HG02763 (cell line): ENCODE data around the gene PCDHGC4.

Experiments
- ATAC-seq: cut with Tn5 transposase; IDR thresholded peaks from one replicate; pipeline ENCODE4 v1.9.1; 2021; ENCODE audit warnings: mild to moderate bottlenecking, moderate library complexity; ENCODE audit not compliant: unreplicated experiment

PCDHGC4 gene

GRCh38 chr5:141511771-141512325 lies 27.0 kb downstream of the PCDHGC4 start:
- no peak for ATAC-seq

- no peak for ATAC-seq
Observed at GRCh38 chr5:141512390-141512910, 27.6 kb downstream of the PCDHGC4 start.

- no peak for ATAC-seq
Observed at GRCh38 chr5:141512911-141513626, 28.2 kb downstream of the PCDHGC4 start.

DNA sequence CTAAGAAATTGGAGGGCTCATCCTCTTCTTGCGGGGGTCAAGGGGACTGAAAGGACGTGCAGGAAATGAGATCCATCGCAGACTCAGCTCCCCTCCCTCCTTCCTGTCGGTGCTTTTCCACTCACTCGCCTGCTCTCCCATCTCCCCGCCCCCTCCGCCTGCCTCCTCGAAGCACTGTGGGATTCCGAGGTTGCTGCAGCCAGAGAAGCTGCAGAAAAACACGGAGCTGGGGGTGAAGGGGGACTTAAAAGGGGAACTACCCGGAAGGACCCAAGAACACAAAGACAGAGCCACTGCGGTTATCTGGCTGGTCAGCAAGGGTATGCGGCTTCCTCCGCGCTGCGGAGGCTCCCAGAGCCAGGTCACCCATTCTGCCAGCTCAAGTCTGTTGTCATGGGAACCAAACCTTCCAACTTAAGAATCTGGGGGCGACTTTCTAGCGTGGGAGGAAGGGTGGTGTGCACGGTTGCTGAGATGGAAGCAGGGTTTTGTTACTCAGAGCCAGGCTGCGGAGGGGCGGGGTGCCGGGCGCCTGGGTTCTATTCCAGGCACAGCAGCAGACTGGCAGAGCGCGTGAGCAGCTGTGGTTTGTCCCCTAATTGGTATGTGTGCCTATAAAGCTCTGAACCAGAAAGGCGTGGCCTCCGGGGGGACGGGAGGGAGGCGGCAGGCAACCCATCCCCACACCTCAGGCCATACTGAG lies 28.9 kb downstream of the PCDHGC4 start:
- ATAC-seq: no peak

DNA sequence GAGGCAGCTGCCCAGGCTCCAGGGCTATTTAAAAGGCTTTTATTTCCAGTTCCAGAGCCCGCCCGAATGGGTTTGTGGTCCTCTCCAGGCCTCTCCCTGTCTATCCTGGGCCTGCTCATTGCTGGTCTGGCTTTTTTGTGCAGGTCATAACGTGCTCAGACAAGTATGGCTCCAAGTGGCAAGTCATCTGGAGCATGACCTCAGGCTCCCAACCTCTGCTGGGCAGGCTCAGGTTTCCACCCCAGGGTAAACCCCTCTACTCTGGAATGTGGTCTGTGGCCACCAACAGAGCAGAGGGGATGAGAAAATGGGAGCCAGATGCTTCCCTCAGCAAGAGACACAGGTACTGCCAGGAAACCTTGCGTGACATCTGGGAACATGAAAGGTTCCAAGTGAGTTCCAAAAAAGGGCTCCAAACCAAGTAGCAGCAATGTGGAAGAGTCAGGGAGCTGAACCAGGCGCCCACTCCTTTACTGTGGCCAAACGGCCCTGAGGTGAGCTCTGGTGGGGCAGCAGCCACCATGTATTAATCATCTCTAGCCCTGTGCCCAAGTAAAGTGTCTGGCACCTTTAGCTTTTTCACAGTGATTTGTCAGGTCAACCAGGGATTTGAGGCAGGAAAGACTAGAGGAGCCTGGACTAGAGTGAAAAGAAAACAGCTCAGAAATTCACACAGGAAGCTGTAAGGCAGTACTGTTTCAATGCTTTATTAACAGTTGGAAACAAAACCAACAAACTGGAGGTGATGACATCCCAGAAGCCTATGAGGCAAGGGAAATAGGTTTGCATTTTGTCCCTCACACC lies 29.7 kb downstream of the PCDHGC4 start:
- ATAC-seq: no peak

GRCh38 chr5:141515141-141515540 lies 30.3 kb downstream of the PCDHGC4 start:
- no peak for ATAC-seq

GRCh38 chr5:141515946-141516671 lies 31.3 kb downstream of the PCDHGC4 start:
- no peak for ATAC-seq

- no peak for ATAC-seq
Observed at GRCh38 chr5:141516672-141517025, 31.8 kb downstream of the PCDHGC4 start.

DNA sequence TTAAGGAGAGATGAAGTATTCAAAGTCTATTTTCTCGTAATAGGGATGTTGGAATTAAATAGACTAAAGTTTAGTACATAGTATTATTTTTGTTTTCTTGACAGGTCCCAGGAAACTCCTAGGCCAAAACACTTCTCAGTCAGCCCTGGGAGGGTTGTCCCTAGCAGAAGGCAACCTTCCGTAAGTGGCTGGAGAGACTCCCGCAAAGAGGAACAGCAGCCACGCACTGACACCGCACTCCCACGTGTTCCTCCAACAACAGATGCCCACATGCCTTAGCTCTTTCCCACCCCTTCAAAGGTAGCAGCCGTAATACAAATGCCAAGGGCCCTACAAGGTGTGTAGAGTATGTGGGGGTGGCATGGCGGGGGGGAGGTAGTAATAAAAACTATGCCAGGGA lies 32.5 kb downstream of the PCDHGC4 start:
- ATAC-seq: no peak

DNA sequence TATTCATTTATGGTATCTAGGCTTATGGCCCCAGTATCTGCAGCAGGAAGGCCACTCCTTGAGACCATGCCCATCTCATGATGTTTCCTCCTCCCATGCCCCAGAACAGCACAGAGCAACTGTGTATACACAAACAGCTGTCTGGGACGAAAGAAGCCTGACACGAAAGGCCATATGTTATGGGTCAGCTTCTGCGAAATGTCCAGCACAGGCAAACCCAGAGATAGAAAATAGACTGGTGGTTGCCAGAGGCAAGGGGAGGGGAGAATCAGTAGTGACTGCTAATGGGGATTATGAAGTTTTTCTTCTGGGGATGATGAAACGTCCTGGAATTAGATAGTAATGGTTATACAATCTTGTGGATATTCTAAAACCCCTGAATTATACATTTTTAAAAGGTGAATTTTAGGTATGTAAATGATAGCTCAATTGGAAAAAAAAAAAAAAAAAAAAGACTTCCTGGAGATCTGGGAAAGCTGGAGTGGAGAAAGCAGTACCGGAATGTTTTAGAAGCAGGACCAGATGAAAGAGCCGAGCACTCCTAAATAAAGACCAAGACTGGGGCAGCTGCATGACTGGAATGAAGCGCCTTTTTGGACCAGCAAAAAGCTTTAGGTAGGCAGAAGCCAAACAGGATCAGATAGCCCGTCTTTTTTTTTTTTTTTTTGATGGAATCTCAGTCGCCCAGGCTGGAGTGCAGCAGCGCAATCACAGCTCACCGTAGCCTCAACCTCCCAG lies 33.2 kb downstream of the PCDHGC4 start:
- ATAC-seq: no peak

DNA sequence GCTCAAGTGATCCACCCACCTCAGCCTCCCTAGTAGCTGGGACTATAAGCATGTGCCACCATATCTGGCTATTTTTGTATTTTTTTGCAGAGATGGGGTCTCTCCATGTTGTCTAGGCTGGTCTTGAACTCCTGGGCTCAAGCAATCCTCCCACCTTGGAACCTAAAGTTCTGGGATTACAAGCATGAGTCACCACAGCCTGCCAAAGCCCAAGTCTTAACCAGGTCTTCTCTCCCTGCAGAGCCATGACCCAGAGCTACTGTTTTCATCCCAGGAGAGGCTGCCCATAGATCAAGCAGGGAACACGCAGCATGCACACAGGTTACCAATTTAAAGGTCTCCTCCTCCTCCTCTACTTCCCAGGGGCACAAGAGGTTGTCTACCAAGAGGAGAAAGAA lies 33.8 kb downstream of the PCDHGC4 start:
- no peak for ATAC-seq

DNA sequence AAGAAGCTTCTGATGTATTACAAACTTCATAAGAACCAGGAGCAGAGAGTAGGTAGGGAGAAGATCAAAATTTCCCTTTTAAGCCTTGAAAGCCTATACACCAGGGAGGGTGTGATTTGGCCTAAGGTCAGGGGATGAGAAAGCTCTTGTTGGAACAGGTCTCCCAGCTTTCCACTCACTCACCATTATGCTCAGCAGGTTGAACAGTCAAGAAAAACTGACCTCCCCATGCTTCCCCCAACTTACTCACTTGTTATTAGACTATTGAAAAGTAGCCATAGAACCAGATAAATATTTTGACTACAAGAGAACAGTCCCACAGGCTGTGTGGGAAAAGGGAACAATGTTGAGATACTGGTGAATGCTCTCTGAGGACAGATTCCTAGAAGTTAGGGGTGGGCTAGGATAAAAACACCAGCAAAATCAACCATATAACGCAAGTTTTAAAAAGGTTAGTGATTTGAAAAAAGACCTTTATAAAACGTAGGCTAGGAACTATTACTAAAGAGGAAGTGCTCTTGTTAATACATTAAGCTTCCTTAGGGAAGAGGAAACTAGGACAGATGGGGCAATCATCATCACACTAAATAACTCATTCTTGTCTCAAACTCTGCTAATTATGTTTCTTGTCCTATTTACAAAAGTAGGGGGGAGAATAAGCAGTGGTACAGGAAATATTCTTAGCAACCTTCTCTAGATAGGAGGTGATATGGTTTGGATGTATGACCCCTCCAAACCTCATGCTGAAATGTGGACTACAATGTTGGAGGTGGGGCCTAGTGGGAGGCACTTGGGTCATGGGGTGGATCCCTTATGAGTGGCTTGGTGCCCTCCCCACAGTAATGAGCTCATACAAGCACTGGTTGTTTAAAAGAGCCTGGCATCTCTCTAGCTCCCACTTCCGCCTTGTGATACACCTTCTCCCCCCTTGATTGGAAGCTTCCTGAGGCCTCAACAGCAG lies 35.1 kb downstream of the PCDHGC4 start:
- ATAC-seq: no peak

- ATAC-seq: no peak
Observed at GRCh38 chr5:141521244-141521781, 36.5 kb downstream of the PCDHGC4 start.

GRCh38 chr5:141522301-141522700 lies 37.5 kb downstream of the PCDHGC4 start:
- ATAC-seq: no peak

- no peak for ATAC-seq
Observed at GRCh38 chr5:141523991-141524390, 39.2 kb downstream of the PCDHGC4 start.

GRCh38 chr5:141524604-141525597 lies 40.1 kb downstream of the PCDHGC4 start:
- ATAC-seq: peak; percentile 70

DNA sequence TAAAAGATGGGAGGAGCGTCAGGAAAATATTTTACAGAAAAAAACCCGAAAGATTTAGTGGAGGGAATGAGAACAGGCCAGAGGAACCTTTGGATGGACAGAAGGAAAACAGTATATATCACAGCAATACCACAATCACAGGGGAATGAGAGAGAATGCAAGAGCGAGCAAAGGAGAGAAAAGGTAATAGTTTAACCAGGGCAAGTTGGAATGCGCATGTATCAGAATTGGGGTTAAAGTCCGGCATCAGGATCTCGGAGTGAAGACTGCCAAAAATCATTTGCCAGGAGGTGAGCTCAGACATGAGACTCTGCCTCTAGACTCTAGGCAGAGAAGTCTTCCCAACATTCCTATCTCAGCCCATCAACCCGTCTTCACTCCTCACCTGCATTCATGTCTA lies 40.8 kb downstream of the PCDHGC4 start:
- no peak for ATAC-seq
